Bronchial epithelial cell (primary cell): ENCODE results near the gene MBOAT2. TPM values are rescaled to one million over a fixed set of nuclear protein-coding genes. Genes with fewer than 3 reads are reported as not detected.

Experiments
- DNase-seq: peaks from one replicate; pipeline ENCODE4 v3.0.0-alpha.2; 2010; ENCODE audit warnings: low read depth
- FAIRE-seq: peaks from 2 replicates; lab custom pipeline; 2011; peaks lifted over from hg19 to GRCh38; lab: Jason Lieb, UNC
- H3K27me3 ChIP-seq: 2 replicates; pipeline ENCODE4 v1.5.1; 2011; ENCODE audit warnings: low read length; ENCODE audit not compliant: control insufficient read depth, insufficient read depth
- H3K36me3 ChIP-seq: 2 replicates; pipeline ENCODE4 v1.5.1; 2011; ENCODE audit warnings: low read length; ENCODE audit not compliant: control insufficient read depth, insufficient read depth
- H3K4me3 ChIP-seq: 2 replicates; pipeline ENCODE4 v1.5.1; 2011; ENCODE audit warnings: mild to moderate bottlenecking, low read depth, low read length, control low read depth
- CTCF ChIP-seq: IDR thresholded peaks from 2 replicates; pipeline ENCODE4 v1.5.1; 2011; ENCODE audit warnings: mild to moderate bottlenecking, moderate library complexity, low read length, control low read depth, inconsistent platforms; ENCODE audit not compliant: insufficient read depth, severe bottlenecking
- total RNA-seq: library from RNA; depleted of rRNA; stranded (reverse); fragments of >200 nt; gene quantifications from 2 replicates; pipeline ENCODE4 v1.2.1, GENCODE V29; 2014

Gene MBOAT2
- total RNA-seq, 1 donor from 2014 or later = 145 TPM

- FAIRE-seq (no peak), DNase-seq (no peak)
- H3K36me3 ChIP-seq = no peaks in the 10 kb centered on the region
- no peak overlapping the region for H3K4me3 ChIP-seq
- H3K27me3 ChIP-seq = no peaks in the 10 kb centered on the region
- TF ChIP-seq CTCF = no peak
Observed at GRCh38 chr2:9037166-9037565, 33.7 kb upstream of the MBOAT2 start.

GRCh38 chr2:9033385-9034168 lies 30.1 kb upstream of the MBOAT2 start:
- TF ChIP-seq CTCF = no peak
- FAIRE-seq = no peak

GRCh38 chr2:9032536-9033255 lies 29.2 kb upstream of the MBOAT2 start:
- Histone ChIP-seq H3K36me3 (no peaks in the 10 kb centered on the region), H3K4me3 (no peak overlapping the region), H3K27me3 (no peaks in the 10 kb centered on the region)
- DNase-seq = no peak
- FAIRE-seq = no peak
- no peak for TF ChIP-seq CTCF

More at GRCh38 chr2:9033385-9034168, 30.1 kb upstream of the MBOAT2 start:
- H3K36me3 ChIP-seq = no peaks in the 10 kb centered on the region
- no peak for DNase-seq
- no peak overlapping the region for H3K4me3 ChIP-seq
- H3K27me3 ChIP-seq = no peaks in the 10 kb centered on the region

GRCh38 chr2:9032121-9032520 lies 28.6 kb upstream of the MBOAT2 start:
- no peaks in the 10 kb centered on the region for H3K36me3 ChIP-seq
- no peaks in the 10 kb centered on the region for H3K27me3 ChIP-seq
- TF ChIP-seq CTCF = no peak
- DNase-seq (no peak), FAIRE-seq (no peak)
- H3K4me3 ChIP-seq = no peak overlapping the region

DNA sequence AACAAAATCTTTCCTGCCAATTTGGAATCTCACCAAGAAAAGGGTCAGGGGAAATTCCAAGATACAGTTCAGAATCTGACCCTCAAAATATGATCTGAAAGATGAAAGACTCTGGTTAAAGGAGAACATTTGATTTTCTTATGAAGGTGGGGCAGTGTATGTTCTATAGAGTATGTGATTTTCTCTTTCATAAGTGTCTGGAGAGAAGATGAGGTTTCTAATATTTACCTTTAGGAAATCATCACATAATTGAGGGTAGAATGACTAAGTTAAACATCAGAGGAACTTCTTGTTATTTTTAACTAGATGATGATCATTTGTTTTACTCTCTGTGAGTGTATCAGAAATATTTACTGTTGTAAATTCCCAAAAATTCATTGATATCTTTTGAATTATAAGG lies 27.8 kb upstream of the MBOAT2 start:
- H3K4me3 ChIP-seq = no peak overlapping the region
- no peaks in the 10 kb centered on the region for H3K27me3 ChIP-seq
- FAIRE-seq (no peak), DNase-seq (peak; percentile 62)
- TF ChIP-seq CTCF = no peak
- H3K36me3 ChIP-seq = no peaks in the 10 kb centered on the region
